ENCODE results near the gene TPRN. TPM values are rescaled to one million over a fixed set of nuclear protein-coding genes. Genes with fewer than 3 reads are reported as not detected.

TPRN gene
- total and polyA plus RNA-seq, 2 donors: 2.7 to 6.2 TPM

DNA sequence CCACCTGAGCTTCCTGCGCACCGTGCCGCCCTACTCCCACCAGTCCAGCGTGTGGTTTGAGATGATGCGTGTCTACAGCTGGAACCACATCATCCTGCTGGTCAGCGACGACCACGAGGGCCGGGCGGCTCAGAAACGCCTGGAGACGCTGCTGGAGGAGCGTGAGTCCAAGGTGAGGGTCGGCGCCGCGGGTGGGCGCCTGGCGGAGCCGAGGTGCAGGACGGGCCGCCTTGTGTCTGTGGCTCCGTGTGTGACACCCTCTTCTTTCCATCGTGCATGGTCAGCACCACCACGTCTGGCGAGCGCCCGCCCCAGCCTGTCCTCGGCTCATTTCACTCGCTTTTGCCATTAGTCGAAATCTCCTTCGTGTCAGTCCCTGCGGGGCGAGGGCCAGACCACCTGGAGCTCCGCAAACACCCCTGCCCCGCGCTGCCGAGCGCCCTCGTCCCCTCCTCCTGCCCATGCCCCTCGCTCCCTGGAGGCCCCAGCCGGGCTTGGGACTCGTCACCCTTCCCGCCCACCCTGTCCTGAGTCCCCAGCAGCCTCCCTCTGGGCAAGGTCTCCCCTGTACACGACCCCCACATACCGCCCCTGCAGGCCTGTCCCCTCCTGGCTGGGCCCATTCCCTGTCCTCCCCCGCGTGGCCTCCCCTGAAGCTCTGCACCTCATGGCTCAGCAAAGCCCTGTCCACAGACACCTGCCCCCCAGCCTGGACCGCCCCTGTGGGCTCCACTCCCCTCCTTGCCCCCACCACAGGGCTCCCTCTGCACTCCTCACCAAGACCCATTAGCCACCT, 54.6 kb downstream of the TPRN start:
- WGBS: 68% methylated on average over 48 of the region's 49 CpGs
- peaks cover 13 to 74% of the 10 kb centered on the region in 2 donors for H3K27me3 ChIP-seq (ENCODE audit: control insufficient read depth in 2 of 2, insufficient read depth in 1 of 2, low read length in 1 of 2)
- no peak for DNase-seq (ENCODE audit: low read depth in 6 of 9, low spot score in 9 of 9)
- peaks cover 0 to 13% of the 10 kb centered on the region in 2 donors for H3K9me3 ChIP-seq (ENCODE audit: control insufficient read depth in 2 of 2, insufficient read depth in 1 of 2, low read length in 1 of 2)
- H3K4me3 ChIP-seq (ENCODE audit: low read length in 2 of 2): no peak overlapping the region
- H3K36me3 ChIP-seq (ENCODE audit: control insufficient read depth in 2 of 2, insufficient read depth in 2 of 2, low read length in 1 of 2): no peaks in the 10 kb centered on the region
- no peak overlapping the region for H3K27ac ChIP-seq (ENCODE audit: low read depth in 1 of 2, low read length in 1 of 2)
- H3K4me1 ChIP-seq (ENCODE audit: control insufficient read depth in 2 of 2, insufficient read depth in 2 of 2, low read length in 2 of 2): peaks cover 4 to 6% of the 10 kb centered on the region in 2 donors

- DNase-seq (ENCODE audit: low read depth in 6 of 9, low spot score in 9 of 9): no peak
- H3K27me3 ChIP-seq (ENCODE audit: control insufficient read depth in 2 of 2, insufficient read depth in 1 of 2, low read length in 1 of 2): peaks cover 32 to 81% of the 10 kb centered on the region in 2 donors
- H3K36me3 ChIP-seq (ENCODE audit: control insufficient read depth in 2 of 2, insufficient read depth in 2 of 2, low read length in 1 of 2): no peaks in the 10 kb centered on the region
- H3K4me1 ChIP-seq (ENCODE audit: control insufficient read depth in 2 of 2, insufficient read depth in 2 of 2, low read length in 2 of 2): peaks cover 21 to 28% of the 10 kb centered on the region in 2 donors
- H3K9me3 ChIP-seq (ENCODE audit: control insufficient read depth in 2 of 2, insufficient read depth in 1 of 2, low read length in 1 of 2): peaks cover 0 to 3% of the 10 kb centered on the region in 2 donors
- H3K27ac ChIP-seq (ENCODE audit: low read depth in 1 of 2, low read length in 1 of 2): no peak overlapping the region
- WGBS: 85% methylated on average over 4 of the region's 4 CpGs
- H3K4me3 ChIP-seq (ENCODE audit: low read length in 2 of 2): no peak overlapping the region
These were observed 57.1 kb downstream of the TPRN start for GRCh38 chr9:137143459-137143858.

DNA sequence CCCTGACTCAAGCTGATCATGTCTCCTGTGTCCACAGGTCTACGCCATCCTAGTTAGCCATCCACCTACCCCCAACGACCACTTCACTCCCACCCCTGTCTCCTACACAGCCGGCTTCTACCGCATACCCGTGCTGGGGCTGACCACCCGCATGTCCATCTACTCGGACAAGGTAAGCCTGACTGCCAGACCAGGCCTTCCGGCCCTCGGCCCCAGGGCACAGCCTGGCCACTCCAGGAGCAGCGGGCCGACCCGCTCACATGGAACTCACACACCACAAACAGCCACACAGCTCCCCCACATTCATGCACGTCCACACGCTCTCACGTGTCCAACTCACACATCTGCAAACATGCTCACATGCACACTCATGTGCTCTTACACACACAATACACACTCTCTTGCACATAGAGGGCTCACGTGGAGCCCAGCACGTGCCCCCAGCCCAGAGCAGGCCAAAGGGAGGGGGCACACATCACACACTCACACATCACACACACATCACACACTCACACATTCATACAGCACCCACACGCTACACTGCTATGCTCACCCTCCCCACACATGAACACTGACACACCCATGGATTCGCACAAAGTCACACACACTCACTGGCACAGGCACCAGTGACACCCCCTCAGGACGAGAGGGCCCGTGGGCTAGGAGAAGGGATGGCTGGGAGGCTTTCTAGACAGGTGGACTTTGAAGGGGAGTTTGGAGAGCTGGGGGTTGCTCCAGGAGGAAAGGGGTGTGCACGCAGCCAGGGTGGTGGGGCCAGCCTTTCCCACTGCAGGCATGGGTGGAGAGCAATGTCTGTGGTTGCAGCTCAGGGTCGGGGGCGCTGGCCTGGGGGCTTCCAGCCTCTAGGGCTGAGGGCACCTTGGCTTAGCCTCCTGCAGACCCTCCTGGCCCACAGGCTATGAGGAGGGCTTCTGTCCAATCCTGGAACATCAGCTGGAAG, 58.3 kb downstream of the TPRN start:
- Histone ChIP-seq H3K27me3 (ENCODE audit: control insufficient read depth in 2 of 2, insufficient read depth in 1 of 2, low read length in 1 of 2) (peaks cover 39 to 82% of the 10 kb centered on the region in 2 donors), H3K9me3 (ENCODE audit: control insufficient read depth in 2 of 2, insufficient read depth in 1 of 2, low read length in 1 of 2) (peaks cover 1 to 12% of the 10 kb centered on the region in 2 donors), H3K27ac (ENCODE audit: low read depth in 1 of 2, low read length in 1 of 2) (no peak overlapping the region), H3K4me1 (ENCODE audit: control insufficient read depth in 2 of 2, insufficient read depth in 2 of 2, low read length in 2 of 2) (peaks cover 30 to 31% of the 10 kb centered on the region in 2 donors), H3K4me3 (ENCODE audit: low read length in 2 of 2) (no peak overlapping the region), H3K36me3 (ENCODE audit: control insufficient read depth in 2 of 2, insufficient read depth in 2 of 2, low read length in 1 of 2) (no peaks in the 10 kb centered on the region)
- 88% methylated on average over 24 of the region's 24 CpGs for WGBS
- DNase-seq (ENCODE audit: low read depth in 6 of 9, low spot score in 9 of 9): no peak

Other genes starting within 250 kb of the TPRN start
Only the 30 nearest of the 32 such genes appear.
- gene PTGDS, start 223.2 kb downstream of the TPRN start, total RNA-seq: 5.0 TPM
- 137 TPM for gene PTGDS, start 223.2 kb downstream of the TPRN start, polyA plus RNA-seq
- 0.19 TPM for gene LCNL1, start 217.7 kb downstream of the TPRN start, total RNA-seq
- 5.0 TPM for gene LCNL1, start 217.7 kb downstream of the TPRN start, polyA plus RNA-seq
- 68.9 TPM for gene PAXX, start 208.3 kb downstream of the TPRN start, total RNA-seq
- gene PAXX, start 208.3 kb downstream of the TPRN start, polyA plus RNA-seq: 431 TPM
- 13.6 TPM for gene CLIC3, start 204.2 kb downstream of the TPRN start, total RNA-seq
- 44.6 TPM for gene CLIC3, start 204.2 kb downstream of the TPRN start, polyA plus RNA-seq
- gene ABCA2, start 172.5 kb downstream of the TPRN start, total RNA-seq: 4.2 TPM
- 37.3 TPM for gene ABCA2, start 172.5 kb downstream of the TPRN start, polyA plus RNA-seq
- 0.99 TPM for gene FUT7, start 168.7 kb downstream of the TPRN start, total RNA-seq
- gene FUT7, start 168.7 kb downstream of the TPRN start, polyA plus RNA-seq: 4.6 TPM
- gene NPDC1, start 154.6 kb downstream of the TPRN start, total RNA-seq: 4.8 TPM
- 71.1 TPM for gene NPDC1, start 154.6 kb downstream of the TPRN start, polyA plus RNA-seq
- 0.09 TPM for gene ENTPD2, start 146.7 kb downstream of the TPRN start, total RNA-seq
- 0.27 TPM for gene ENTPD2, start 146.7 kb downstream of the TPRN start, polyA plus RNA-seq
- gene SAPCD2, start 130.2 kb downstream of the TPRN start, total RNA-seq: 6.3 TPM
- 0.87 TPM for gene SAPCD2, start 130.2 kb downstream of the TPRN start, polyA plus RNA-seq
- gene UAP1L1, start 123.2 kb downstream of the TPRN start, total RNA-seq: 1.9 TPM
- 9.4 TPM for gene UAP1L1, start 123.2 kb downstream of the TPRN start, polyA plus RNA-seq
- gene MAN1B1, start 113.8 kb downstream of the TPRN start, total RNA-seq: 26.8 TPM
- 107 TPM for gene MAN1B1, start 113.8 kb downstream of the TPRN start, polyA plus RNA-seq
- 112 TPM for gene DPP7, start 86.0 kb downstream of the TPRN start, total RNA-seq
- gene DPP7, start 86.0 kb downstream of the TPRN start, polyA plus RNA-seq: 476 TPM
- gene GRIN1, start 61.6 kb downstream of the TPRN start, total RNA-seq: 0.19 TPM
- 0.18 TPM for gene GRIN1, start 61.6 kb downstream of the TPRN start, polyA plus RNA-seq
- 0.28 TPM for gene LRRC26, start 30.7 kb downstream of the TPRN start, total RNA-seq
- gene LRRC26, start 30.7 kb downstream of the TPRN start, polyA plus RNA-seq: 0.05 TPM
- not detected for gene TMEM210, start 28.7 kb downstream of the TPRN start, total RNA-seq
- 0.07 TPM for gene TMEM210, start 28.7 kb downstream of the TPRN start, polyA plus RNA-seq
- 19.1 TPM for gene ANAPC2, start 12.2 kb downstream of the TPRN start, total RNA-seq
- gene ANAPC2, start 12.2 kb downstream of the TPRN start, polyA plus RNA-seq: 69.4 TPM
- gene SSNA1, start 12.1 kb downstream of the TPRN start, total RNA-seq: 85.2 TPM
- gene SSNA1, start 12.1 kb downstream of the TPRN start, polyA plus RNA-seq: 74.9 TPM
- 20.6 TPM for gene TMEM203, start 4.9 kb upstream of the TPRN start, total RNA-seq
- gene TMEM203, start 4.9 kb upstream of the TPRN start, polyA plus RNA-seq: 47.2 TPM
- 4.7 TPM for gene NDOR1, start 5.0 kb upstream of the TPRN start, total RNA-seq
- gene NDOR1, start 5.0 kb upstream of the TPRN start, polyA plus RNA-seq: 20.4 TPM
- 0.09 TPM for gene RNF208, start 21.5 kb upstream of the TPRN start, total RNA-seq
- 5.3 TPM for gene RNF208, start 21.5 kb upstream of the TPRN start, polyA plus RNA-seq
- gene CYSRT1, start 24.4 kb upstream of the TPRN start, total RNA-seq: 0.57 TPM
- gene CYSRT1, start 24.4 kb upstream of the TPRN start, polyA plus RNA-seq: 2.8 TPM
- gene RNF224, start 26.8 kb upstream of the TPRN start, total RNA-seq: 0.05 TPM
- gene RNF224, start 26.8 kb upstream of the TPRN start, polyA plus RNA-seq: 0.16 TPM
- not detected for gene SLC34A3, start 30.2 kb upstream of the TPRN start, total RNA-seq
- gene SLC34A3, start 30.2 kb upstream of the TPRN start, polyA plus RNA-seq: 0.14 TPM
- gene TUBB4B, start 40.5 kb upstream of the TPRN start, total RNA-seq: 166 TPM
- gene TUBB4B, start 40.5 kb upstream of the TPRN start, polyA plus RNA-seq: 104 TPM
- 0.09 TPM for gene STPG3, start 50.5 kb upstream of the TPRN start, total RNA-seq
- gene STPG3, start 50.5 kb upstream of the TPRN start, polyA plus RNA-seq: 0.43 TPM
- 20.4 TPM for gene NELFB, start 54.6 kb upstream of the TPRN start, total RNA-seq
- gene NELFB, start 54.6 kb upstream of the TPRN start, polyA plus RNA-seq: 38.8 TPM
- gene TOR4A, start 77.0 kb upstream of the TPRN start, total RNA-seq: 2.0 TPM
- gene TOR4A, start 77.0 kb upstream of the TPRN start, polyA plus RNA-seq: 2.1 TPM
- 3.1 TPM for gene NRARP, start 101.5 kb upstream of the TPRN start, total RNA-seq
- 1.6 TPM for gene NRARP, start 101.5 kb upstream of the TPRN start, polyA plus RNA-seq
- 3.4 TPM for gene EXD3, start 222.4 kb upstream of the TPRN start, total RNA-seq
- 16.8 TPM for gene EXD3, start 222.4 kb upstream of the TPRN start, polyA plus RNA-seq
- 1.9 TPM for gene NOXA1, start 222.7 kb upstream of the TPRN start, total RNA-seq
- 8.4 TPM for gene NOXA1, start 222.7 kb upstream of the TPRN start, polyA plus RNA-seq

All from thymus (tissue), 11 donors.